CD4-positive, alpha-beta T cell treated with Interleukin-4 for 1 hour (primary cell): Measurements from ENCODE around the gene SCN10A.

Experiments used
- DNase-seq, 2 donors: peaks; one replicate each; pipeline ENCODE4 v3.0.0-alpha.2; 2020 to 2022

SCN10A gene

DNA sequence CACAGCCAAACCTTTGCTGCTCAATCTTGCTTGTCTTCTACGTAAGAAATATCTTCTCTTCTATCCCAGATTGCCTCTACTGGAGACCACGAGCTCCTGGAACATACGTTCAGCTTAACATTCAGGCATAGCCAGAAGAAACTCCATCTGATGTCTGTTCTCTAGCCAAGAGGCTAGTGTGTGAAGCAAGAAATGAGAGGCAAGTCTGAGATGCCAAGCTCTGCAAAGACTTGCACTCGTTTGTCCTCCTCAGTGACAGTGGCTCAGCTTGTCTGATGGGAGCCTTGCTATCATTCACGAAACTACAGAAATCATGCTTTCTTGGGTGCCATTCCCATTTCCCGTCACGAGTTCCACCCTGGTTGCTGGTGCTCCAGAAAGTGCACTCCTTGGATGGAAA, at the start of gene SCN10A:
Gene SCN10A (minus strand): TSS at position 192 of the 400 bp plus-strand sequence. CDS start 22,207 bp downstream, outside the sequence.
- DNase-seq = no peak

DNA sequence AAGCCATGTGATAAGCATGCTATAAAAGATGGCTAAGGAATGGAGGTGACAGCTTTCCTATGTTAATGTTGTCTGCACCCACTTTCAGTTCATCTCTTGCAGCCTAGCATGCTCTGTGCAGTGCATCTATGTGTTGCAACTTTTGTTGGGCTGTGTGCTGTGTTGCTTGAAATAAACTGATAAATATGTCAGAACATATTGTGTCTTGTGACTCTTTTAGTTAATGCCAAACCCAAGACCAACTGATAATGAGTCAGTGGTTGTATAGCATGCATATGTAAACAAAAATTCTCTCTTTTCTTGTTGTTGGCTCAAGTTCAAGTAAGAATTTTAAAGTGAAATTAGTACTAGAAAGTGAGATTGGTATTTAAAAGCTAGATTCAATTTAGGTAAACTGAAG, 37.0 kb upstream of the SCN10A start:
- no peak for DNase-seq

DNA sequence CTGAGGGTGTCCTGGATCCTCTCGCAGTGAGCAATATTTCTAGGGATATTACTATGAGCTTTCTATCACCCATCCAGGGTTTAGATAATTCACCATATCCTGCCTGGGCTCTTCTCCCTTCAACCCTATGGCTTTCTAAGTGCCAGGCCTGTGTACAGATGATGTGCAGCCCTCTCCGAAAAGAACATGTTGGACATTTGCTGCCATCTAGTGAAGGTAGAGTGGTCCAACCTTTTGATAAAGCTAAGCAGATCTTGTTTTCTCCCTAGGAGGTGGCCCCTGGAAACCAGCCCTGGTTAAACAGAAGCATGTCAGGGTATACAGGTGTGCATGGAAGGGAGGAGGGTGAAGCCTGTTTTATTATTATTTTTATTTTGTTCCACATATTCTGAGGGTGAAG, 27.9 kb upstream of the SCN10A start:
- peak in 1 of 2 donors; percentile 9 for DNase-seq

DNA sequence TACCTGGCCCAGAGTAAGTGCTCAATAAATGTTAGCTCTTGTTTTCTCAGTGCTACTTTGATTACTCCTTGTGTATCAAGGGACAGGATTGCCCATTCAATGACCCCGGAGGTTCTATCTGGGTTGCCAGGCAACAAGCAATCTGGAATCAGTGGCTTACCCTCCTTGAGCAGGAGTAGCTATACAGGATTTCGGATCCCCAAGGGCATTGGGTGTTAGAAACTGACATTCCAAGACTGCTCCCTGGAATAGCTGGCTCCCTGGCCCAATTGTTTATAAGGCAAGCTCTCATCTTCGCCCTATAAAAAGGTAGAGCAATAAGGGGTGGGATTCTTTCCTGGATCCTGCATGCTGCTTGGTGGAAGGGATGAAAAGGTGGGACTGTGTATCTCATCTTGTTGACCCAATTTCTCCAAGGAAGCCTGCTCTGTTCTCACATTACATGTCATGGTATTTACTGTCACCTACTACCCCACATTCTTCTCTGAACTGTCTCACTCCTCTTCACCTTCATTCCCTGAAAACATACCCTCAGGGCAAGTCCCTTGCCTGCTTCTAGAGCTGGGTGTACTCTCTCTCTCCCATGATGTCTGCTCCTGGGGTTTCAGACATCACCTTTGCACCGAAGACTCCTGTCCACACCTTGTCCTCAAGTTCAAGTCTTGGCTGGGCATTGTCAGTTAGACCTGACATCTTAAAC, 26.4 kb upstream of the SCN10A start:
- no peak for DNase-seq

DNA sequence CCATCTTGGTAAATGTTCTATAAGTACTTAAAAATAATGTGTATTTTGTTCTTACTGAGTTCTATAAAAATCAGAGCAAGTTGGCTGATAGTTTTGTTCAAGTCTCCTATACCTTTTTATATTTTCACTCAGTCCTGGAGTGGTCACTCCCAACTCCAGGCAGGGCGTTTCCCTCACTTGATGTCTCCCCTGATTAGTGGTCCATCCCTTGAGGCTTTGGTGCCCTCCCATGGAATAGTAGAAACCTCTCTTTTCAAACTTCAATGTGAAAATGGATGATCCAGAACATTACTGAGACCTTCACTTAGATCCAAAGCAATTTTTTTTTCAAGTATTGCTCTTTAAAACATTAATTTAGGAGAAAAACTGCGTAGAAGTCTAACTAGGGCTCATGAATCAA, 25.0 kb upstream of the SCN10A start:
- DNase-seq = no peak

DNA sequence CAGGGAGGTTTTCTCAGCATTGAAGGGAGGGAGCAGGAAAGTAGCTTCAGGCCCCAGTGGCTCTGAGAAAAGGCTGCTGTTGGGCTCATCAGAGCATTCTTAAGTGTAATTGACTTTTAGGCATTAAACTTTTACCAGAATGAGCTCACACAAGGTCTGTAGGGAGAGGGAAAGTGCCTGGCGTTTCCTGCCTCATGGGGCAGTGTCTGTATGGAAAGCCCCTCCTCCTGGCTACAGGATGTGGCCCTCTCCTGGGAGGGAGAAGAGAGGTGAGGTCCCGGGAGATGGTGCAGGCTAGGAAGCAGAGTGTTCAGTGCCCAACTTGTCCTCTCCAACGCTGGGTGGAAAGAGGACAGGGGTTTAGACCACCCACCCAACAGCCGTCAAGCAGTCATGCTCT, 21.3 kb upstream of the SCN10A start:
- no peak for DNase-seq

DNA sequence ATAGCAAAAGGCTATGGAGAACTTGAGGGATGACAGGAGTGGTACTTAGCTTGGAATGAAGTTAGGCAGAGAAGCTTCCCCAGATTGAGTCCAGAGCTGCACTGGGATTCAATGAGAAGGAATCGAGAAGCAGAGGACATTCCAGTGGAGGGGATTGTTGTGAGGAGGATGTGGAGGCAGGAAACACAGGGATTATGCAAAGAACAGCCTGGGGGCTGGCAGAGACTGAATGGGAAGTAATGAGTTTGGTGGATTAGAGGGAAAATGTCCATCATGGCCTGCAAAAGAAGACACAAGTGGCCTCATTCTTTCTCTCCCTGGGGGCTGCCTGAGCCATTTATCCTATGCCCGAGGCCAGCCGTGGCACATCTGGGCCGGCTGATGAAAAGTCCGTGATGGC, 20.5 kb upstream of the SCN10A start:
- DNase-seq = no peak

DNA sequence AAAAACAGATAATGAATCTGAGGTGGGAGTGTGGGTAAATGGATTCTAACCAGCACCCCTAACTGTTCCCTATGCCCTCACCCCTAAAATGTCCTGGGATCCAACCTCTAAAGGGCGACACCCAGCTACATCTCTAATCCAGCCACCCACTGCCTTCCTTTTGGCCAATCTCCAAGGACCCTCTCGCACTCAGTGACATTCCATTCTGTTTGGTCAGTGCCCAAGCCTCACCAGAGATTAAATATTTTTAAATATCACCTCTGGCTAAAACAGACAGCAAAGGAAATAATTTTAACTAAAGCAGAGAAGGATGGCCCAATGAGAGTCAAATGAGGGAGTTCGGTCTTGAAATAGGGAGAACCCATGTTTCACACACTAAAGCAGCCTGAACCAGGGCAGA, 19.9 kb upstream of the SCN10A start:
- no peak for DNase-seq

DNA sequence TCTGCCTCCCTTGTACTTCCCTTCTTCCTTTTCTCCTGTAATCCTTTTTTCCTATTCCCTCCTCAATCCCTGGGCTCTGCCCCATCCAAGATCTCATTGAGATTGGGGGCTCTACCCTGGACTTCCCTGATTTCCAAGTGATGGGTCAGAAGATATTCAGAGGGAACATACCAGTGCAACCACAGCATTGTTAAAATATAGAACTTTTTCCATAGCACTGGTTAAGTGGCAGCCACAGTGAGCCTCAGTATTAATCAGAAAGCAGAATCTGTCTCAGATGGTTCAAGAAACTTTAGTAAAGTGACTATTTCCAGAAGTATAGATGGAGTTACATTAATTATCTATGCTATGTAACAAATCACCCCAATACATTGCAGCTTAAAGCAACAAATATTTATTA, 18.7 kb upstream of the SCN10A start:
- DNase-seq = no peak

DNA sequence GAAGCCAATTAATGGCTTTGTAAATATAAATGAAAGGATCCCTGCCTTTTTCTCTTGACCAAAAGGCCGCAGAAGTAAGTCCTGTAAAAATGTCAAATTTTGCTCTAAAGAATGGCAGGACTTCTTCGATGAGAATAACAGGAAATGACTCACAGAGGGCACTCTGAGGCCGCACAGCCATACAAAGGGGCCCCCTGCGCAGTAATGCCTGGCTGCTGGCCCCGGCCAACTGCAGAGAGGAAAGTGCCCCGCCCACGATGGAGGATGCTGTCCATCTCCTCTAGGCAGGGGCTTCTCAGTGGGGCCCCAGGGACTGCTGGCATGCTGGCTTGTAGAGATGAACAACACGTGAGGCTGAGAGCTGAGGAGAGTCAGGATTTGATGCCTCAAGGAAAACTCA, 18.1 kb upstream of the SCN10A start:
- DNase-seq = peak; percentile 16 to 46

DNA sequence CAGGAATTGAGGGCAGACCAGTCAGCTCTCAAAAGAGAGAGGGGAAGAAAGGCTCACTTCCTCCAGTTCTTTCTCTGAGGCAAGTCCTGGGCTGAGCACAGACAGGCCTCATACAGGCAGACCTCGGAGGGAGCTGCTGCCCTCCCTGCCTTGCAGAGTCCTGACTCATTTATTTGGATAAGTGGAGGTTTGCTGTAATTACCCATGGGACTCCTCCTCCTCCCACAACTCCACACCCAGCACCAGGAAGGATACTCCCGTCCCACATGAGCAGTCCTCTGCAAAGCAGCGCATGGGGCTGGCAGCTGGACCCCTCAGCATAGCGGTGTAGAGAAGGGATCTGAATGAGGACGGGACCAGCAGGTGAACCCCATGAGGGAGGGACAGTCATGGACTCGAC, 13.4 kb upstream of the SCN10A start:
- no peak for DNase-seq

DNA sequence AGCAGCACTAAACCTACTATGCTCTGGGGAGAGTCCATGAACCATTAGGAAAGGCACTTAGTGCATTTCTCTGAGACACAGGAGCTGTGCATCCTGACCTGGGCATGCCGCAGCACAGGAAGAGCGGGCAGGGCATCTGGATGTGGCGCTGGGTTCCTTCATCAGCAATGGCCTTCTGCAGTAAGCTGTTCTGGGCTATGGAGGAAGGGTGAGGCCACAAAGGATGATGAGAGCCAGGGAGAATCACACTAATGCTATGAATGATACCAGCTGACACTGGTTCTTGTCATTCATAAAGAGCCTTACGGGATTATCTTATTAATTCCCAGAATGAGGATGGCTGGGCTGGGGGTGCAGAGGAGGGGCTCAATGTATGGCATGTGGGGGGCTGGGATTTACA, 12.7 kb upstream of the SCN10A start:
- DNase-seq = no peak

DNA sequence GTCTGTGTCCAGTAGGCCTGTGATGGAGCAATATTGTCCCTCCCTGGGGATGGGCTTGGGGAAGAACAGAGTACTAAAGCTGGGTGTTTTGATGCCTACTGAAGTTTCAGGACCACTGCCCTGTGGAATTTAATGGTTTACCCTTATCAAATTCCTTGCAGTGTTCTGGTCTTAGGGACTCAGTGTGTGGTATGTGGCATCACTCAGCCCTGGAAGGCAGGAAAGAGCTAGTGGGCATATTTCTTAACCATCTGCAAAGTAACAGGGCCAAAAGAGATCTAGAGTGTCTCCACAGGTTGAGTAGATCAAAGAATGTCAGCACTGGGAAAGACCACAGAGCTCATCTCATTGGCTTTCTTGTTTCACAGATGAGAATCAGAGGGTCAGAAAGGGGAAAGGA, 11.8 kb upstream of the SCN10A start:
- DNase-seq = no peak

DNA sequence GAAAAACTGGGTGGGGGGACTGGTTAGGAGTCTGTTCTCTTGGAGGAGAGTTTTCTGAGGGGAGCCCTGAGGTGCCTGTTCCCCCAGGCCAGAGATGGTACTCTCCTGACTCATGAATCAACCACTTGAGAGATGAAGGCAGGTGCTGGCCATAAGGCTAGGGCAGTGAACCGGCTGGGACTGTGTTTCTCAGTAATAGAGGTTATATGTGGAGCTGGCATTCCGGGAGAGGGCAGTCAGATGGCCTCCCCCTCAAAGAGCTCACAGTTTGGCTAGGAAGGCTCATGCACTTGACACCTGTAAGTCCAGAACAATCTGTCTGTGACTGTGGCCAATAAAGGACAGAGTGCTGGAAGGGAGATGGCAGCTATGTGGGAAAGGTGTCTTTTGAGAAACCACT, 10.0 kb upstream of the SCN10A start:
- DNase-seq = no peak

DNA sequence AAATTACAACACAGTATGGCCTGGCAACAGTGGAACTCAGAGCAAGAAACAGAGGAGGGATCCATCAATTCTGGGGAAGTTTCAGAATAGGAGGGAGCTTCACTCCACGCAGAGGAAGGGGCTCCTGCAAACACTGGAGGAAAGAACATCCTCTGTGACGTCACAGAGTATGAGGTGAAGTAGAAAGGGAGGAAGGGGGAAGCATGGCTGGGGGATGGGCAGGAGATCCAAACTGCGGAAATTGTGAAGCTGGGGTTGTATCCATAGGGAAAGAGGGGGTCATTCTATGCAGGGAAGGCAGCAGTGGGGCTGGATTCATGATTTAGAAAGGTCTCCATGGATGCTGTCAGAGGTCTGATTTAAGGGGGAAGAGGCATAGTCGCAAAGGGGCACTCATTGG, 8.3 kb upstream of the SCN10A start:
- DNase-seq = no peak

DNA sequence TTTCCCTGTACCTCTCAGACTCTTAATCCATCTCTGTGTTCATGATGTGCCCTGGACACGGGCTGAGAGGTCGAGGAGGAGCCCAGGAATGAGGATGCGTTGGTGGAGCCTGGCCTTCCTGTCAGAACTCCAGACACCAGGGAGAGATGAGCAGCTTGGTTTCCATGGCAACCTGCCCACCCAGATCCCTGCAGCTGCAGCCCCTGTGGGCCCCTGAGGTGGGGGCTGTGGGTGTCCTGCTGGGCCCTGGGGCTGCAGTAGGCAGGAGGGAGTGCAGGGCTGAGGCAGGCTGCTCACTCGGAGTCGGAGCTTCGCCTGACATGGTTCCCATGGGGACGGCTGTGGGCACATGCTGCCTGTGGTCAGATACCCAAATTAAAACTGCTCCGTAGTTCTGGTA, 7.7 kb upstream of the SCN10A start:
- DNase-seq = no peak

DNA sequence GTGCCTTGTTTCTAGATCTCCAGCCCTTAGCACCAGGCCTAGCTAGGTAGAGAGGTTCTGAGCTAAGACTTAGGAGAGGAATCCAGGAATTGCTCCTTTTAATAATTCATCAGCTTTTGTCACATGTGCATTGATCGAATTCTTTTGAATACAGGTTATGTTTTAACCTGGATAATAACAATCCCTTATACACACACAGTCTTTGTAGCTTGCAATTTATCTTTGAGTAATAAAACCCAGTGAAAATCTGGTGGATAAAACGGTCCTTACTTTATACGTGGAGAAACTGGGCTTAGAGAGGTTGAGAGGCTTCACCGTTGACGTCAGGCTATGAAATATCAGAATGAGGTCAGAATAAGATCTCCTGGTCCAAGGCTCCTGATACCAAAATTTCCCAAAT, 7.2 kb upstream of the SCN10A start:
- no peak for DNase-seq

DNA sequence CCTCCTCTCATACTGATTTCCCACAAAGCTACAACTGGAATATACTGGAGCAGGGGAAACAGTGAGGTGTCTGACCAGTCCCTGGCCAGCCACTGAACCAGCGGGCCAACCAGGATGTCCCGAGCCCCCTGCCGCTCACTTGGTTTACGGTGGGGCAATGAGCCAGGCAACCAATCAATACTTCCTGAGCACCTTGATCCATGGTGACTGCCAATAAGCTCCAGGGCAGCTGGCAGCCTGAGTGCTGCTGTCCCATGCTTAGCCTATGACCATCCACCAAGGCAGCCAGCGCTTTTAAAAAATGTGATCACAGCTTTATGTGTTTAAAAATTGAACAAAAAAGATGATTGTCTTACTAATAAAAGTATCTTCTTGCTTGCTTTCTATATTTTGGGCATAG, 4.2 kb downstream of the SCN10A start:
- no peak for DNase-seq

DNA sequence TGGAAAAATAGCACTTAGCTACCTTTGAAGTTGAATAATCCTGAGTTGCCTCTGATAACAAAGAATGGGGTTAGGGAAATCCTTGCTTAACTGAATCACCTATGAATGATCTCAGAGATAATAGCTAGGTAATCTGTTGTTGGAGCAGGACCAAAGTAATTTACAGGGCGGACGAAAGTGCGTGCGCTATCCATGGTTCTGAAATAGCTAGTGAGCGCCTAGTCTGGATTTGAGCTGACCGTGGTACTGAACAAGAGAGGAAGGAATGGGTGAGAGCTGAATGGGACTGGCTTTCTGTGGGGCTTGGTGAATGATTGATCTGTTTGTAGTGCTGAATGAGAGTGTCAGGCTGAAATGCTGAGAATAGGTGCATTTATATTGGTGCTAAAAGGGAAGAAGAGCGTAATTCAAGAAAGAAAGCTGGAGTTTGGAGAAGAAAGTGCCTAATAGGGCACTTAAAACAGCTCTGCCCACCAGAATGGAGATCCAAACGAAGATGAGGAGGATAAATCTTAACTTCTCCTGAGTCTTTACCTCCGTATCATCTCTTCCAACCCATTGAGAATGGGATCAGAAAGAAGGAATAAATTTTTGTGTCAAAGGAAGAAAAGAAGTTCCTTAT, 10.1 kb downstream of the SCN10A start:
- peak in 1 of 2 donors; percentile 5 for DNase-seq

DNA sequence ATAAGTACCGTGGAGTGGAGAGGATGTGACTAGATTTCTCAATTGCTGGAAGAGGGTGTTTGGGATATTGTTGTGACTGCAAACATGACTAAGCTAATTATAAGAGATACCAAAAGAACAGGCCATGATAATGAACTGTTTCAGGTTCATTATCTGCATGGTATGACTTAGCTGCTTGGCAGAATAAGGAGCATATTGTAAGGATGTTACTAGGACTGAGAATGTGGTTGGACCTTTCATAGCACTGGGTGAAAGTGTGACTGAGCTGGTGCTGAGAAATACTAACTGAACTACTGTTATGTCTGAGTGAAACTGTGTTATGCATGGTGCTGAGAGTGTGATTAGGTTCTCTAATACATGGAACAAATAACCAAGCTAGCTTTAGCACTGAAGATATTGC, 11.0 kb downstream of the SCN10A start:
- DNase-seq = no peak

DNA sequence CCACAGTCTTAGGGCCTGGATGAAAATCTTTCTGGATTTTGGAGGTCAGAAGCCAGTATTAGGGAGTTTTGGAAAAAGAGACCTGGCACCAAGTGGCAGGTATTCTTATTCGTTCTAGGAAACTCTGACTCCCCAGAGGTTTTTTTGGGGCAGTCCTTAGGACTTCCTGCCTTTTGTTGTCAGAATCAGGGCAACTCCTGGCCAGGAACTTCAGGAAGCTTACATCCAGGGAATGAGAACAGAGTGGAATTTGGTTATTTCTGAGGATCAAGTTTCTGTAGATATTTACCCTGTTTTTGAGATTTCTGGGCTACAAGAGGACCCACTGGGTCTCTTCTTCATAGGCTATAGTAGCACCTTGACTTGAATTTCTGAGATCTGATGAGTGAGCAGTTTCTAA, 15.5 kb downstream of the SCN10A start:
- no peak for DNase-seq

DNA sequence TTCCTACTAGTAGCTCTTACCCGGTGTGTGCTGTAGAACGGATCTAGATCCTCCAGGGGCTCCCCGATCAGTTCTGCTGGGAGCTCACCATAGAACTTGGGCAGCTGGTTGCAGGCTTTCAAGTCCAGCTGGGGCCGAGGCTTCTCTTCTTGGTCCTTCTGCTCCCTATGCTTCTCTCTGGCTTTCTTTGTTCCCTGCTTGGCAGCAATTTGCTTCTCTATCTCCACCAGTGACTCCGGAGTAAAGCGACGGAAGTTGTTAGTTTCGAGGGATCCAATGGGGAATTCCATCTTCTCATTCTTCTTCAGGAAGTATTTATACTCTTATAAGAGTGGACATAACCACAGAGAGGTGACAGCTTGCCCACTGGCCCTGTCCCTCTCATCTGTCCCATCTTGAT, 22.3 kb downstream of the SCN10A start:
- no peak for DNase-seq

DNA sequence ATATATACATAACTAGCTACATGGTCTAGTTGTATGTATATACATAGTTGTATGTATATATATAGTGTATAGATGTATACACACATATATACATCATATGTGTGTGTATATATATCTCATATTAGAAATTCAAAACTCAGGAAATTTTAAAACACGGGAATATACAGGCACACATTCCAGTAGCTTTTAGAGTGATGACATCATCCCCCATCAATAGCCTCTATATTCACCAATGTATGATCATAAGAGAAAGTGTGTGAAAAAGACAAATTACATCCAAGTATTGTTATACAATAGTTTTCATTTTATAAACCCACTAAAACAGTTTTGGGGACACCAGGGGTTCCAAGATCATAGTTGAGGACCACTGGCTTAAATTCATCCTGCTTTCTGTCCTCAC, 23.0 kb downstream of the SCN10A start:
- DNase-seq = no peak

DNA sequence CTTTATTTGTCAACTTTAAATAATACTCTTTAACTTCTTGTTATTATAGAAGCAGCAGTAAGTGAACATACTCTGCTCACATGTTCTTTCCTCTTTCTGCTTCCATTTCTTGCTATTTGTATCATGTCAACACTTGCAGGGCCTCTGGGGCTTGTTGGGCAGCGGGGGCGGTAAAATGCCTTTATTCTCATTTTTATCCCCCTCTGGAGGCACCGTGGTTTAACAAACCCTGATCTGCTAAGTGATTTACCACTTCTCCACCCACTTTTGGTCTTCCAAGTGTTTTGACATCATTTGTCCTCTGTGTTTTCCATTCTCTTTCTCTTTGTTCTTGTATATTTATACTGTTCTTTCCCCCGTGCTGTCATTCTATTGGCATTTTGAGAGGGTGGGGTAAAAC, 33.9 kb downstream of the SCN10A start:
- DNase-seq = no peak

DNA sequence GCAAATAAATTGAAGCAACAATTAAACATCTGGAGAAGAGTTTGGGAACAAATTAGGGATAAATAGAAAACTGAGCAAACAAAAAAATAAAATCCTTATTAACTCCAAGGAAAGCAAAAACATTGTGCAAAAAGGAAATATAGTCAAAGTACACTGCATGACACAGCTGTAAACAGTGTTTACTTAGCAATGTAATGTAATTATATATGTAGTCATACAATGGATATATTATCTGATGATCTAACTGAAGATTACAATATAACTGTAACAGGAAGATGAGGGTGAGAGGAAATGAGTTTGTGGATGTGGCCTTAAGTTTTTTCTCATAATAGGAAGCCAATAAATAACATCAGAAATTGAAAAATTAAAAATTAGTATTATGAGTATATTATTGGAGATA, 42.5 kb downstream of the SCN10A start:
- no peak for DNase-seq
